ENCODE results near the gene IL21R. TPM values are rescaled to one million over a fixed set of nuclear protein-coding genes. Genes with fewer than 3 reads are reported as not detected.
A peak's percentile ranks its signal among the peaks of the same experiment; 100 is the strongest.

The IL21R gene
- total RNA-seq, 1 donor = 10.1 TPM

DNA sequence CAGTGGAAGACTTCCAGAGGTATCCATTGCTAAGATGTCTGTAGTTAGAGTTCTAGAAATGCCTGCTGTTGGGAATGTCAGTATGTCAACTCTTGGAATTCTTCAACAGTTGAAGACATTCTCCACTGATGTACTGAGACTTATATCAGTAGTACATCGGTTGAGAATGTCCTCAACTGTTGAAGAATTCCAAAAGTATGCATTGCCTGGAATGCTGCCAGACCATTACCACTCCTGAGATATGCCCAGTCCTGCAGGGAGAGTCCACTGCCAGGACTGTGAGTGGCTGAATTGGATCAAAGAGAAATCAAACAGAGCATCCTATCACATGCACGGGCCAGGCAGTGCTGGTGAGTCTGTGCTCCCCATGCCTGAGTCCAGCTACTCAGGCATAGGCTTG lies 42.0 kb downstream of the IL21R start:
- Histone ChIP-seq H3K4me2 (ENCODE audit: insufficient read depth, low read length) (no peak overlapping the region), H3K79me2 (ENCODE audit: insufficient read depth, low read length) (no peaks in the 10 kb centered on the region), H3K27ac (ENCODE audit: low read depth, low read length) (no peak overlapping the region), H4K20me1 (ENCODE audit: insufficient read depth, low read length) (no peaks in the 10 kb centered on the region), H3K36me3 (ENCODE audit: insufficient read depth, low read length) (no peaks in the 10 kb centered on the region), H3K4me1 (ENCODE audit: insufficient read depth, low read length) (no peaks in the 10 kb centered on the region), H2AFZ (ENCODE audit: low read length) (no peak overlapping the region), H3K9me3 (ENCODE audit: low read depth, low read length) (no peaks in the 10 kb centered on the region), H3K27me3 (ENCODE audit: insufficient read depth, low read length) (no peaks in the 10 kb centered on the region), H3K4me3 (ENCODE audit: insufficient read depth, low read length) (no peak overlapping the region)
- TF ChIP-seq CTCF (IDR thresholded peaks at IDR 0.05; ENCODE audit: extremely low read depth, low read depth, low read length) = no peak
- peak; percentile 85 for DNase-seq (ENCODE audit: insufficient read length, low spot score, missing footprints)

GRCh38 chr16:27444470-27444869 lies 42.5 kb downstream of the IL21R start:
- no peak overlapping the region for H2AFZ ChIP-seq (ENCODE audit: low read length)
- H3K36me3 ChIP-seq (ENCODE audit: insufficient read depth, low read length) = no peaks in the 10 kb centered on the region
- no peaks in the 10 kb centered on the region for H3K4me1 ChIP-seq (ENCODE audit: insufficient read depth, low read length)
- H3K27ac ChIP-seq (ENCODE audit: low read depth, low read length) = no peak overlapping the region
- no peak overlapping the region for H3K4me3 ChIP-seq (ENCODE audit: insufficient read depth, low read length)
- peak; percentile 59 for DNase-seq (ENCODE audit: insufficient read length, low spot score, missing footprints)
- no peaks in the 10 kb centered on the region for H3K27me3 ChIP-seq (ENCODE audit: insufficient read depth, low read length)
- H3K9me3 ChIP-seq (ENCODE audit: low read depth, low read length) = no peaks in the 10 kb centered on the region
- no peak overlapping the region for H3K4me2 ChIP-seq (ENCODE audit: insufficient read depth, low read length)
- H4K20me1 ChIP-seq (ENCODE audit: insufficient read depth, low read length) = no peaks in the 10 kb centered on the region
- TF ChIP-seq CTCF (IDR thresholded peaks at IDR 0.05; ENCODE audit: extremely low read depth, low read depth, low read length) = no peak
- no peaks in the 10 kb centered on the region for H3K79me2 ChIP-seq (ENCODE audit: insufficient read depth, low read length)

GRCh38 chr16:27445502-27446175 lies 43.7 kb downstream of the IL21R start:
- H3K4me2 ChIP-seq (ENCODE audit: insufficient read depth, low read length) = no peak overlapping the region
- H3K27ac ChIP-seq (ENCODE audit: low read depth, low read length) = no peak overlapping the region
- no peaks in the 10 kb centered on the region for H3K27me3 ChIP-seq (ENCODE audit: insufficient read depth, low read length)
- H3K4me3 ChIP-seq (ENCODE audit: insufficient read depth, low read length) = no peak overlapping the region
- H3K36me3 ChIP-seq (ENCODE audit: insufficient read depth, low read length) = no peaks in the 10 kb centered on the region
- no peak overlapping the region for H2AFZ ChIP-seq (ENCODE audit: low read length)
- no peaks in the 10 kb centered on the region for H4K20me1 ChIP-seq (ENCODE audit: insufficient read depth, low read length)
- H3K79me2 ChIP-seq (ENCODE audit: insufficient read depth, low read length) = no peaks in the 10 kb centered on the region
- peak; percentile 15 for TF ChIP-seq CTCF (IDR thresholded peaks at IDR 0.05; ENCODE audit: extremely low read depth, low read depth, low read length)
- peak; percentile 47 for DNase-seq (ENCODE audit: insufficient read length, low spot score, missing footprints)
- H3K9me3 ChIP-seq (ENCODE audit: low read depth, low read length) = no peaks in the 10 kb centered on the region
- H3K4me1 ChIP-seq (ENCODE audit: insufficient read depth, low read length) = no peaks in the 10 kb centered on the region

DNA sequence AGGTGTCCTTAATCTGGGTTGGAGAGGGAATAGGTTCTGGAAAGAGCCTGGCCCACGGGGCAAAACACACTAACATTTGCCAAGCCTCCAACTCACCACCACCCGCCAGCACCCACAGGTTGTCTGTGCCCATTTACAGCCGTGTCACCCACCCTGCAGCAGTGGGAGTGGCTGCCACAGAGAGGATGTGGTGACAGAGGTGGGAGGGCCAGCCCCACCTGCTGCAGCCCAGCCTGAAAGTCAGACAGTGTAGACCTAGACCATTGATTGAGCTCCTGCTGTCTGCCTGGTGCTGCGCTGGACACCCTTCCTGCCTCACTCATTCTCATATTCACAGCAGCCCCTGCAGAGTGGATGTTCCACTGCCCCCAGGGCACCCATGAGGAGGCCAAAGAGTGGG lies 44.7 kb downstream of the IL21R start:
- no peak for TF ChIP-seq CTCF (IDR thresholded peaks at IDR 0.05; ENCODE audit: extremely low read depth, low read depth, low read length)
- Histone ChIP-seq H3K9me3 (ENCODE audit: low read depth, low read length) (no peaks in the 10 kb centered on the region), H3K36me3 (ENCODE audit: insufficient read depth, low read length) (no peaks in the 10 kb centered on the region), H3K4me1 (ENCODE audit: insufficient read depth, low read length) (no peaks in the 10 kb centered on the region), H3K27me3 (ENCODE audit: insufficient read depth, low read length) (no peaks in the 10 kb centered on the region), H3K79me2 (ENCODE audit: insufficient read depth, low read length) (no peaks in the 10 kb centered on the region), H4K20me1 (ENCODE audit: insufficient read depth, low read length) (no peaks in the 10 kb centered on the region), H3K27ac (ENCODE audit: low read depth, low read length) (no peak overlapping the region), H3K4me2 (ENCODE audit: insufficient read depth, low read length) (no peak overlapping the region), H2AFZ (ENCODE audit: low read length) (no peak overlapping the region), H3K4me3 (ENCODE audit: insufficient read depth, low read length) (no peak overlapping the region)
- DNase-seq (ENCODE audit: insufficient read length, low spot score, missing footprints) = peak; percentile 21
